Activated CD4-positive, alpha-beta T cell treated with anti-CD3 and anti-CD28 coated beads for 48 hours (primary cell): ENCODE results near the gene PIK3R3.
"Not testable (repeated sequence)": the region's sequence is repeated elsewhere in the genome, so short reads cannot be mapped to it uniquely, and the experiment has no call there.

Source experiments
- DNase-seq: peaks from one replicate; pipeline ENCODE4 v3.0.0-alpha.2; 2020

Gene PIK3R3

DNA sequence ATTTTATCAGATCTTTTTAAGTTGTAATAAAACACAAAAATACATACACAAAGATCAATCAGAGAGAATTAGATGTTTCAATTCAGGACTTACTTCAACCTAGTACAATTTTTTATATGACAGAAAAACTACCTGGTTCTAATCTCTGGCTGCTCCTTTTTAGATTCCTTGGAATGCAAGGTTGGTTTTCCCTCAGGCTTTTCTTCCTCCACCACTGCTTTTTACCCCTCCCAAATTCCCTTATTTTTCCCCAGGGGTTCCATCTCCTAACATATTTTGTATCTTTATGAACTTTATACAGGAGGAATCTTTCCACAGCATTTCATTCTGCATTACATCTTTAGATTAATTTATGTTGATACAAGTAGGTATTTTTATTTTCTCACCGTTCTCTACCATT lies 33.2 kb downstream of the PIK3R3 start:
- DNase-seq, result no peak

- no peak for DNase-seq
These were observed 34.3 kb downstream of the PIK3R3 start for GRCh38 chr1:46098027-46098712.

DNA sequence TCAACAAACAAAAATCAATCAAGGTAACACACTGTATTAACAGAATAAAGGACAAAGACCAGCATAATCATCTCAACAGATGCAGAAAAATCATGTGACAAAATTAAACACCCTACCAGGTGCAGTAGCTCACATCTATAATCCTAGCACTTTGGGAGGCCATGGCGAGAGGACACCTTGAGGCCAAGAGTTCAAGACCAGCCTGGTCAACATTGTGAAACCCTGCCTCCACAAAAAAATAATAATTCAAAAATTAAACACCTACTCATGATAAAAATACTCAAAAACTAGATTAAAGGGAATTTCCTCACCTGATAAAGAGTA lies 35.3 kb downstream of the PIK3R3 start:
- DNase-seq, result no peak

DNA sequence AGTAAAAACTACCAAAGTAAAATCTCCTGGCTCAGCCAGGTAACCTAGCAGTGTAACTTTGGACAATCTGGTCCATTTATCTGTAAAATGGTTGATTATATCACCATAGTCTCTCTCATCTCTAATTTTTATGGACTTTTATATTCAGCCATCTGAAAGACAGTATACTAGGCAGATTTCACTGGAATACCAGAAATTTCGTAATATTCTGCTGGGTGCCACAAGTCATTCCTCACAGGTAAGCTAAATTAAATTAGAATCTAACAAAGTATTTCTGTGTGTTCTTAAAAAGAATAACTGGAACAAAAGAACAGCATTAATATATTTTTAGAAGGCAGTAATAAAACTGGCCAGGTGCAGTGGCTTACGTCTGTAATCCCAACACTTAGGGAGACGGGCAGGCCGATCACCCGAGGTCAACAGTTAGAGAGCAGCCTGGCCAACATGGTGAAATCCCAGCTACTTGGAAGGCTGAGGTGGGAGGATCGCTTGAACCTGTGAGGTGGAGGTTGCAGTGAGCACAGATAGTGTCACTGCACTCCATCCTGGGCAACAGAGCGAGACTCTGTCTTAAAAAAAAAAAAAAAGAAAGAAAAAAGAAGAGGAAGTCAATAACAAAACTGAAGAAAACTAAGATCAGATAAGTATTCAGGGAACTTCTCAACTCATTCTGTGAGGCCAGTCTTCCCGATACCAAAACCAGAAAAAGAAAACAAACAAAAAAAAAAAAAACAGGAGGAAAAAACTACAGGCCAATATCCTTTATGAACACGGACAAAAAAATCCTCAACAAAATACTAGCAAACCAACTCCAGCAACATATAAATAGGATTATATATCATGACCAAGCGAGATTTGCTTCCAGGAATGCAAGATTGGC lies 35.9 kb downstream of the PIK3R3 start:
- no peak for DNase-seq

- not testable (repeated sequence) for DNase-seq
These were observed 37.3 kb downstream of the PIK3R3 start for GRCh38 chr1:46095110-46095509.

GRCh38 chr1:46094471-46095005 lies 37.9 kb downstream of the PIK3R3 start:
- no peak for DNase-seq

GRCh38 chr1:46093832-46094231 lies 38.6 kb downstream of the PIK3R3 start:
- not testable (repeated sequence) for DNase-seq

GRCh38 chr1:46087891-46088290 lies 44.5 kb downstream of the PIK3R3 start:
- no peak for DNase-seq

DNA sequence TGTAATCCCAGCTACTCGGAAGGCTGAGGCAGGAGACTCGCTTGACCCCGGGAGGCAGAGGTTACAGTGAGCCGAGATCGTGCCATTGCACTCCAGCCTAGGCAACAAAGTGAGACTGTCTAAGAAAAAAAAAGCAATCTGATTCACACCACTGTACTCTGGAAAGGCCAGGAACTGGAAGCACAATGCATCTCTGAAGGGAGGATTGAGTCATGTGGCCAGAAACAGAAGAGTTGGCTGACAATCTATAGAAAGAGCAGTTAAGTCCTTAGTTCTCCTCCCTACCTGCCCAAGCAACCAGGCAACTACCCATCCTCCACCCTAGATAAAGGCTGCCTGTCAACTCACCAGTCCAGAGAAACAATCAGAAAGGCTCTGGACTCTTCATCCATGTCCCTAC lies 45.9 kb downstream of the PIK3R3 start:
- no peak for DNase-seq

- DNase-seq, result no peak
These were observed 47.6 kb downstream of the PIK3R3 start for GRCh38 chr1:46084553-46085451.

DNA sequence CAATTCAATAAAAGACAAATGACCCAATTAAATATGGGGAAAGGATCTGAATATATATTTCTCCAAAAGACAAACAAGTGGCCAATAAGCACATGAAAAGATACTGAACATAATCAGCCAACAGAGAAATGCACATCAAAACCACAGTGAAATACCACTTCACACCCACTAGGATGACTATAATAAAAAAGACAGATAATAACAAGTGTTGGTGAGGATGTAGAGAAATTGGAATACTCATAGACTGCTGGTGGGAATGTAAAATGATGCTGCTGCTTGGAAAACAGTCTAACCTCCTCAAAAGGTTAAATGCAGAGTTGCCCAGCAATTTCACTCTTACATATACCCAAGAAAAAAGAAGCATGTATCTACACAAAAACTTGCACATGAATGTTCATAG lies 48.9 kb downstream of the PIK3R3 start:
- no peak for DNase-seq

DNA sequence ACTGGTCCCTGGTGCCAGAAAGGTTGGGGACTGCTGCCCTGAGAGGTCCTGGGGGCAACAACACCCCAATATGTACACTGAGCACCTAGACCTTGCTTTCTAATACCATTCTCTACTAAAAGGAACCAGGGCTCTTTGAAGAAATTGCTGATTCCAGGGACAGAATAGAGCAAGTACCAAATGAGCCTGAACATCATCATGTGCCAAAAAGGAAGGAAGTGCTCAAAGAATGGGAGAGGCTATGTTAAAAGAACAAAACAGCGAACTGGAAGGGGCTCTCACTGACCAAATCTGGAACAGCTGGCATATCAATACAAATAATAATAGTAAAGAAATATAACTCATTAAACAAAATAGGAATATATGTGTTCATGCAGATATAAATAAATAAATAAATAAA lies 50.8 kb downstream of the PIK3R3 start:
- DNase-seq, result no peak

DNA sequence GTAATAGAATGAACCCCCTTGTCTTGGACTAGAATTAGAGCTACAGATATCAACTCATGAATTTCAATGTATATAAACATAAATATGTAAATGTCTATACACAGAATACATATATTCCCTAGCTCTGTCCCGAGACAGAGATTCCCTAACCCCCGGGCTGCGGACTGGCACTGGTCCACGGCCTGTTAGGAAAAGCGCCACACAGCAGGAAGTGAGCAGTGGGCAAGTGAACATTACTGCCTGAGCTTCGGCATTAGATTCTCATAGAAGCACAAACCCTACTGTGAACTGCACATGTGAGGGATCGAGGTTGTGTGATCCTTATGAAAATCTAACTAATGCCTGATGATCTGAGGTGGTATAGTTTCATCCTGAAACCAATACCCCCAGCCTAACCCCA lies 51.2 kb downstream of the PIK3R3 start:
- no peak for DNase-seq

GRCh38 chr1:46080257-46080656 lies 52.2 kb downstream of the PIK3R3 start:
- DNase-seq, result no peak

GRCh38 chr1:46077644-46078043 lies 54.8 kb downstream of the PIK3R3 start:
- DNase-seq, result no peak

DNA sequence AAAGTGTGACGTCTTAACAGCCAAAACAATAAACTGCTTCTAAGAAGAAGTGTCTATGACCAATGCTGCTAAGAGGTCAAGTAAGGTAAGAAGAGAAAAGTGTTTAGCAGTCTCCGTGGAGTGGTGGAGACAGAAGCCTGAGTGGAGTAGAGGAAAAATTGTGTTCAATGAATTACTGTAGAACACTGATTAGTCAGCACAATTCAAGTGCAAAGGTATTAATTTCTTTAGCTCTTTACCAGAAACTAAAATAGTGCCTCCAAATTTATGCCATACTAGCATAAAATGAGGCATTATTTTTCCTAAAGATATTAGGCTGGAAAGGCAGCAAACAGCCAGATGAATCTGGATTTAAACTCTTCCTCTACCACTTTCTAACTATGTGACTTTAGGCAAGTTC lies 56.1 kb downstream of the PIK3R3 start:
- DNase-seq, result no peak

GRCh38 chr1:46072975-46073374 lies 59.5 kb downstream of the PIK3R3 start:
- no peak for DNase-seq

DNA sequence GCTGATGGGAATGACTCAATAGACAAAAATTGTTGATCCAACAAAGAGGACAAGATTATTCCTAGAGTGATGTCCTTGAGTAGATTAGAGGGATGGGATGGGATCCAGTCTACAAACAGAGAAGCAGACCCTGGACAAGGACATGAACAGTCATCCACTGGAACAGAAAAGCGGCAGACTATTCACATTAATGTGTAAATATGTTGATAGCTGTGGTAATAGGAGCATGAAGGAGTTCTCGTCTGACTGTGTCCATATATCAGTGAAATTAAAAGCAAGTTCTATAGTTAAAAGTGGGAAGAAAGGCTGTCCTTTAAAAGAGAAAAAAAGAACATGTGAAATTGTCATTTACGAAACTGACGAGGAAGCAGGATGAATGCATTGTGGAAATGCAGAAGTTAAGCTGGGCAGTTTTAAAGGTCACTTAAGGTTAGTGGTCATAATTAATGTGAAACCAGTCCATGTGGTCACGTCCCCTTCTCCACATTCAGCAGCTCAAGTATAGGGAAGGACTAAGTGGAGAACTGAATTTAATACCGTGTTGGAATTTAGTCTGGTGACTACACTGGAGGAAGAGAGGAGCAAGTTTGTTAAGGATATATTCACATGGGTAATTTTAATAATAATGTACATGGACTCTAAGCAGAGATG lies 62.1 kb downstream of the PIK3R3 start:
- DNase-seq, result no peak

- DNase-seq, result no peak
These were observed 63.9 kb downstream of the PIK3R3 start for GRCh38 chr1:46068525-46068924.

DNA sequence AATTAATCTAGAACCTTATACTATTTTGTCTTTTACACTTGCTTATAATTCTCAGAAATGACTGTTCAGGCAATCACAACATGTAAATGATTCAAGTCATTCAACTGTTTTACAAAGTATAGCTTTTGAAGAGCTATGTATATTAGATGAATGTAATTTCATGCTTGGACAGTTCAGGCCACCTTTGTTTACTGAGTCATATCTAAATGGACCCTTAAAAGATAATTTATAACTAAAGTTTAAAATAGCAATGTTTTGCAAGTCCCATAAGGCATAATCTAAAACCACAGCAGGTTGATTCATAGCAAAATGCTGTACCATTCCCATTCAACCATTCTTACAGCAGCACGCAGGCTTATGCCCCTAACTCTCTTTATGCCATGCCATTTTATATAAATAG lies 64.8 kb downstream of the PIK3R3 start:
- DNase-seq, result no peak

- DNase-seq, result no peak
These were observed 67.0 kb downstream of the PIK3R3 start for GRCh38 chr1:46065405-46065804.

- DNase-seq, result no peak
These were observed 67.7 kb downstream of the PIK3R3 start for GRCh38 chr1:46064708-46065107.
